ENCODE measurements around the gene DUSP14.

Gene DUSP14

GRCh38 chr17:37541880-37542660 lies 52.4 kb downstream of the DUSP14 start:
- no peaks in the 10 kb centered on the region for H3K27me3 ChIP-seq
- H3K9me3 ChIP-seq = no peaks in the 10 kb centered on the region
- no peak overlapping the region for H3K4me3 ChIP-seq
- intact Hi-C loops (cut with DNase I; ENCODE audit: low total_unique reads) = no loop called here
- no peak for TF ChIP-seq CTCF (IDR thresholded peaks at IDR 0.05)
- H3K27ac ChIP-seq = no peak overlapping the region
- DNase-seq = no peak
- peaks cover 44 to 54% (median 54%) of the 10 kb centered on the region in 3 donors for H3K36me3 ChIP-seq
- peaks cover 0 to 6% (median 0%) of the 10 kb centered on the region in 4 donors for H3K4me1 ChIP-seq

- DNase-seq = no peak
- Histone ChIP-seq H3K27ac (no peak overlapping the region), H3K36me3 (peaks cover 30 to 39% (median 38%) of the 10 kb centered on the region in 3 donors), H3K4me3 (no peak overlapping the region), H3K4me1 (peaks cover 0 to 6% (median 0%) of the 10 kb centered on the region in 4 donors), H3K9me3 (no peaks in the 10 kb centered on the region), H3K27me3 (no peaks in the 10 kb centered on the region)
- no peak for TF ChIP-seq CTCF (IDR thresholded peaks at IDR 0.05)
- intact Hi-C loops (cut with DNase I; ENCODE audit: low total_unique reads) = no loop called here
Observed at GRCh38 chr17:37543637-37544052, 54.0 kb downstream of the DUSP14 start.

- Histone ChIP-seq H3K4me1 (peaks cover 0 to 6% (median 0%) of the 10 kb centered on the region in 4 donors), H3K9me3 (no peaks in the 10 kb centered on the region), H3K27ac (no peak overlapping the region), H3K27me3 (no peaks in the 10 kb centered on the region), H3K4me3 (no peak overlapping the region), H3K36me3 (peaks cover 12 to 21% (median 20%) of the 10 kb centered on the region in 3 donors)
- no peak for DNase-seq
- no peak for TF ChIP-seq CTCF (IDR thresholded peaks at IDR 0.05)
- intact Hi-C loops (cut with DNase I; ENCODE audit: low total_unique reads) = no loop called here
Observed at GRCh38 chr17:37545486-37545885, 55.8 kb downstream of the DUSP14 start.

- DNase-seq = no peak
- Histone ChIP-seq H3K27ac (no peak overlapping the region), H3K9me3 (no peaks in the 10 kb centered on the region), H3K27me3 (no peaks in the 10 kb centered on the region), H3K36me3 (peaks cover 3 to 13% (median 11%) of the 10 kb centered on the region in 3 donors), H3K4me3 (no peak overlapping the region), H3K4me1 (peaks cover 0 to 6% (median 0%) of the 10 kb centered on the region in 4 donors)
- intact Hi-C loops (cut with DNase I; ENCODE audit: low total_unique reads) = no loop called here
- TF ChIP-seq CTCF (IDR thresholded peaks at IDR 0.05) = no peak
Observed at GRCh38 chr17:37546302-37546701, 56.6 kb downstream of the DUSP14 start.

- H3K36me3 ChIP-seq = peaks cover 7 to 8% (median 7%) of the 10 kb centered on the region in 3 donors
- H3K27ac ChIP-seq = no peak overlapping the region
- DNase-seq = no peak
- H3K4me3 ChIP-seq = no peak overlapping the region
- no peaks in the 10 kb centered on the region for H3K27me3 ChIP-seq
- TF ChIP-seq CTCF (IDR thresholded peaks at IDR 0.05) = no peak
- no peaks in the 10 kb centered on the region for H3K9me3 ChIP-seq
- intact Hi-C loops (cut with DNase I; ENCODE audit: low total_unique reads) = no loop called here
- H3K4me1 ChIP-seq = peaks cover 0 to 6% (median 0%) of the 10 kb centered on the region in 4 donors
Observed at GRCh38 chr17:37547986-37548385, 58.3 kb downstream of the DUSP14 start.
